Prostate gland (tissue), 2 donors: ENCODE data around the gene CSDE1.

ENCODE experiments used
- CTCF ChIP-seq, 4 experiments: fragments of 200-600 bp in 2 of 4; fragments of 450-650 bp in 2 of 4; sonication (generic) in 2 of 4; IDR thresholded peaks; 1 replicate in 3 of 4; 2 replicates in 1 of 4; pipeline ENCODE4 v1.5.1; 2016 to 2019; ENCODE audit warnings: antibody characterized with exemption in 4 of 4, mild to moderate bottlenecking in 2 of 4, moderate library complexity in 2 of 4
- POLR2A ChIP-seq: fragments of 450-650 bp; IDR thresholded peaks from one replicate; pipeline ENCODE4 v1.6.1; 2016; ENCODE audit warnings: antibody characterized with exemption, mild to moderate bottlenecking
- POLR2AphosphoS5 ChIP-seq: sonication (generic); formaldehyde crosslinking; IDR thresholded peaks from one replicate; pipeline ENCODE4 v1.6.1; 2017; ENCODE audit warnings: antibody characterized with exemption

GRCh38 chr1:114685851-114686250, 71.9 kb downstream of the CSDE1 start:
- TF ChIP-seq CTCF (IDR thresholded peaks at IDR 0.05) (no peak), POLR2A (no peak), POLR2AphosphoS5 (no peak)
